NCI-H446 treated with DMSO at 0.1 percent for 48 hours (cell line): ENCODE results near the gene MECP2.
"Not testable (repeated sequence)": the region's sequence is repeated elsewhere in the genome, so short reads cannot be mapped to it uniquely, and the experiment has no call there.

Experiments
- DNase-seq: peaks from one replicate; lab custom pipeline; 2025; lab: John Stamatoyannopoulos, UW

Gene MECP2

GRCh38 chrX:154017766-154018517, 79.6 kb downstream of the MECP2 start:
- no peak for DNase-seq

GRCh38 chrX:154016366-154017076, 81.0 kb downstream of the MECP2 start:
- no peak for DNase-seq

- no peak for DNase-seq
Observed at GRCh38 chrX:154015581-154016264, 81.8 kb downstream of the MECP2 start.

GRCh38 chrX:154014429-154015380, 82.8 kb downstream of the MECP2 start:
- no peak for DNase-seq

GRCh38 chrX:154013614-154014360, 83.7 kb downstream of the MECP2 start:
- DNase-seq = no peak

GRCh38 chrX:154013001-154013421, 84.5 kb downstream of the MECP2 start:
- DNase-seq = no peak

- DNase-seq = no peak
Observed at GRCh38 chrX:154012336-154012991, 85.1 kb downstream of the MECP2 start.

GRCh38 chrX:154011376-154012335, 85.9 kb downstream of the MECP2 start:
- no peak for DNase-seq

- DNase-seq = no peak
Observed at GRCh38 chrX:154010330-154011087, 87.0 kb downstream of the MECP2 start.

- DNase-seq = no peak
Observed at GRCh38 chrX:154008521-154008920, 89.0 kb downstream of the MECP2 start.

- no peak for DNase-seq
Observed at GRCh38 chrX:154006947-154007346, 90.6 kb downstream of the MECP2 start.

- no peak for DNase-seq
Observed at GRCh38 chrX:154004315-154004714, 93.2 kb downstream of the MECP2 start.

GRCh38 chrX:154002215-154002719, 95.2 kb downstream of the MECP2 start:
- no peak for DNase-seq

- DNase-seq = no peak
Observed at GRCh38 chrX:154000051-154000450, 97.5 kb downstream of the MECP2 start.

GRCh38 chrX:153999359-154000037, 98.0 kb downstream of the MECP2 start:
- no peak for DNase-seq

- no peak for DNase-seq
Observed at GRCh38 chrX:153995504-153995903, 102.0 kb downstream of the MECP2 start.

GRCh38 chrX:153994398-153994797, 103.1 kb downstream of the MECP2 start:
- not testable (repeated sequence) for DNase-seq

GRCh38 chrX:153993978-153994377, 103.5 kb downstream of the MECP2 start:
- DNase-seq = no peak
